Cardiac fibroblast (primary cell): ENCODE data around the gene NBEAL1.
A peak's percentile ranks its signal among the peaks of the same experiment; 100 is the strongest.
"Not testable (repeated sequence)": the region's sequence is repeated elsewhere in the genome, so short reads cannot be mapped to it uniquely, and the experiment has no call there.

ENCODE experiments used
- DNase-seq, 2 donors: peaks; one replicate each; pipeline versions ENCODE4 v3.0.0 to v3.0.0-alpha.2; 2010; ENCODE audit warnings: low read depth in 2 of 2
- H3K4me3 ChIP-seq, 2 donors: replicated peaks in 1 of 2; 1 replicate in 1 of 2; 2 replicates in 1 of 2; pipeline ENCODE4 v1.5.1; 2011; ENCODE audit warnings: low read depth in 2 of 2, low read length in 2 of 2, mild to moderate bottlenecking in 2 of 2, moderate library complexity in 1 of 2
- CTCF ChIP-seq: IDR thresholded peaks from one replicate; pipeline ENCODE4 v1.5.1; 2011; ENCODE audit warnings: low read depth, mild to moderate bottlenecking, low read length, inconsistent platforms

Gene NBEAL1

GRCh38 chr2:203191961-203192360 lies 177.3 kb downstream of the NBEAL1 start:
- no peak overlapping the region for H3K4me3 ChIP-seq
- TF ChIP-seq CTCF = no peak
- DNase-seq = no peak

GRCh38 chr2:203195331-203196036 lies 180.8 kb downstream of the NBEAL1 start:
- no peak overlapping the region for H3K4me3 ChIP-seq
- no peak for TF ChIP-seq CTCF
- DNase-seq = peak in 1 of 2 donors; percentile 75

- TF ChIP-seq CTCF = no peak
- DNase-seq = no peak
- H3K4me3 ChIP-seq = no peak overlapping the region
Observed at GRCh38 chr2:203200866-203201265, 186.2 kb downstream of the NBEAL1 start.

GRCh38 chr2:203201426-203201825 lies 186.8 kb downstream of the NBEAL1 start:
- no peak overlapping the region for H3K4me3 ChIP-seq
- TF ChIP-seq CTCF = no peak
- DNase-seq = no peak

GRCh38 chr2:203209538-203209937 lies 194.9 kb downstream of the NBEAL1 start:
- TF ChIP-seq CTCF = no peak
- DNase-seq = peak; percentile 24 to 32
- H3K4me3 ChIP-seq = no peak overlapping the region

- TF ChIP-seq CTCF = peak; percentile 79
- no peak overlapping the region for H3K4me3 ChIP-seq
- DNase-seq = peak; percentile 34 to 41
Observed at GRCh38 chr2:203225423-203226039, 210.9 kb downstream of the NBEAL1 start.

- DNase-seq, H3K4me3 ChIP-seq: not testable (repeated sequence)
Observed at GRCh38 chr2:203229674-203230073, 215.0 kb downstream of the NBEAL1 start.
